ENCODE measurements around the gene CCL7.

- TF ChIP-seq EZH2 (IDR thresholded peaks at IDR 0.05; ENCODE audit: insufficient read depth, low read length) (no peak), CTCF (IDR thresholded peaks at IDR 0.05; ENCODE audit: insufficient read depth, low read depth, low read length) (no peak)
These were observed 13.6 kb downstream of the CCL7 start for GRCh38 chr17:34283571-34283970.

Measured in astrocyte (in vitro differentiated cells and primary cell).